GM12865 (cell line): Measurements from ENCODE around the gene PLCB1.

Source experiments
- DNase-seq: peaks from one replicate; pipeline ENCODE4 v3.0.0; 2010; ENCODE audit warnings: low read depth
- H3K4me3 ChIP-seq: 2 replicates; pipeline ENCODE4 v1.5.1; 2011; ENCODE audit warnings: mild to moderate bottlenecking, low read depth, low read length, control low read depth
- CTCF ChIP-seq: IDR thresholded peaks from 2 replicates; pipeline ENCODE4 v1.5.1; 2011; ENCODE audit warnings: low read length, control low read depth, low read depth, inconsistent platforms; ENCODE audit not compliant: insufficient read depth; ENCODE audit errors: missing control alignments

PLCB1 gene

GRCh38 chr20:8624046-8624445 is 492.0 kb downstream of the PLCB1 start:
- TF ChIP-seq CTCF, result no peak
- DNase-seq, result no peak
- no peak overlapping the region for H3K4me3 ChIP-seq

- TF ChIP-seq CTCF, result no peak
- no peak overlapping the region for H3K4me3 ChIP-seq
- DNase-seq, result no peak
These were observed 492.6 kb downstream of the PLCB1 start for GRCh38 chr20:8624616-8625015.

- TF ChIP-seq CTCF, result no peak
- no peak overlapping the region for H3K4me3 ChIP-seq
- DNase-seq, result no peak
These were observed 495.4 kb downstream of the PLCB1 start for GRCh38 chr20:8627340-8628004.

- no peak for DNase-seq
- TF ChIP-seq CTCF, result no peak
- no peak overlapping the region for H3K4me3 ChIP-seq
These were observed 499.2 kb downstream of the PLCB1 start for GRCh38 chr20:8631271-8631670.

GRCh38 chr20:8633366-8633765 is 501.3 kb downstream of the PLCB1 start:
- DNase-seq, result no peak
- no peak for TF ChIP-seq CTCF
- no peak overlapping the region for H3K4me3 ChIP-seq

GRCh38 chr20:8635048-8635572 is 503.0 kb downstream of the PLCB1 start:
- no peak for TF ChIP-seq CTCF
- DNase-seq, result no peak
- no peak overlapping the region for H3K4me3 ChIP-seq

- no peak overlapping the region for H3K4me3 ChIP-seq
- TF ChIP-seq CTCF, result no peak
- DNase-seq, result no peak
These were observed 503.8 kb downstream of the PLCB1 start for GRCh38 chr20:8635837-8636236.
